GM18526 (cell line): ENCODE results near the gene FXYD5.

Source experiments
- POLR2A ChIP-seq: IDR thresholded peaks from 3 replicates; pipeline ENCODE4 v1.6.1; 2011; ENCODE audit not compliant: insufficient read length; ENCODE audit errors: extremely low read depth

Gene FXYD5

DNA sequence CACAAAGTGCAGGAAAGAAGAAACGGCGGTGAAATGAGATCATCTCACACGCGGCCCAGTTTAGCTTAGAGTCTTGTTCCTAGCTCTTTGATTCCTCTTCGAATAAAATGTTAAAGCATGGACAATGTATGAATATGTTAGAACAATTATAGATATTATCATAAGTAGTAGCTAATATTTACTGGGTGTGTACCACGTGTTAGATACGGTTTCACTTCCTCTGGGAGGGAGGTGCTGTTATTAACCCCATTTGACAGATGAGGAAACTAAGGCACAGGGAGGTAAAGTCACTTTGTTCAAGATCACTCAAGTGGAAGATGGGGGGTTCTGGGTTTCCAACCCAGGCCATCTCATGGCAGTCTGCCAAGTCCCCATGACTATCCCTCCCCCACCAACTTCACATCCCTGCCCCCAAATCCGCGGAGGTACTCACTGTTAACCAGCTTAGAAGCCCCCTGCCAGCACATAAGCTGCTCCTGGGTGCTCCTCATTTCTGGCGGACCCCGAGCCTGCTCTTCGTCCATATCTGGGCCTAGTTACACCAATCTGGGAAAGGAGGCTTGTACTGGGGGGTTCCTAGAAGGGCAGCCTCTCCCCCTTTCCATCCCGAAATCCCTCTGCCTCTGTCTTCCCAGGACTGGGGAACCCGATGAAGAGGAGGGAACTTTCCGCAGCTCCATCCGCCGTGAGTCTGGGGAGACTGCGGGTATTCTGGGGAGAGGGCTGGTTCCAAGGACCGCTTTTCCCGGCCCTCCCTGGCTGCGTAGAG is 12.5 kb upstream of the FXYD5 start:
- no peak for TF ChIP-seq POLR2A

GRCh38 chr19:35142606-35143230 is 11.8 kb upstream of the FXYD5 start:
- no peak for TF ChIP-seq POLR2A

- no peak for TF ChIP-seq POLR2A
Observed at GRCh38 chr19:35143231-35143715, 11.3 kb upstream of the FXYD5 start, which contains the start of gene FXYD7. FXYD7 (plus strand) TSS chr19:35143255; CDS start chr19:35143334, 79 bp downstream.

GRCh38 chr19:35143818-35144217 is 10.7 kb upstream of the FXYD5 start:
- TF ChIP-seq POLR2A, result no peak

GRCh38 chr19:35144259-35144599 is 10.3 kb upstream of the FXYD5 start:
- TF ChIP-seq POLR2A, result no peak

DNA sequence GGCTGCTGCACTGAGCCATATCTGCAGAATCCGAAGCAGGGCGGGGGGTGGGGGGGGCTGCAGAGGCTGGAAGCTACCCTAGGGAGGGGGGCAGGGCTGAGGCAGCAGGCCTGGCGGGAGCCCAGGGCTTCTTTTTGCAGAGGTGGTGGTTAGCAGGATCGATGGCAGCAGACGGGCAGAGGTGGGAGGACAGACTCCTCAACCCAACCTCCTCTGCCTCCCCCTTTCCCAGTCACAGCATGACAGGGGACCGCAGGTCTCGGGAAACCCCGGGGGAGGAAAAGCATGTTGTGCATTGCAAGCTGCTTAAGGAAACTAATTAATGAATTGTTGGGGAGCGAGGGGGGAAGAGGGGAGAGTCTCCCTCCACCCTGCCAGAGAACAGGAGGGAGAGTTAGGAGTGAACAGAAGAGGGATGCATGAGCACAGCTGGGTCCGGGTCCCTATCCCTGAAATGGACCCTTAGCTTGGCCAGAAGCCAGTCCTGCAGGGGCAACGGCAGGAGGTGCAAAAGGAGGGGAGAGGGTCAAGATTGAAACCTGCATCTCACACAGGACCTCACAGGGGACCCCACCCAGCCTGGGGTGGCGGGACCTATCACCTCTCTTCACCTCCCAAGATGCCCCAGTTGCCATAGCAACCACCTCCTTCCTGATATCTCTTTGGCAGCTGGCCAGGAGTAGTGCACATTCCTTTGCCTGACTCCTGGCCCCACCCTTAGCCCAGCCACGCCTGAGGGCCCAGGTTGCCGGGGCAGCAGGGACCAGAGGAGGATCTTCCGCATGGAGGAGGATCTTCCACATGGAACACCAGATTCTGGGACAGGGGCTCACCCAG is 9.7 kb upstream of the FXYD5 start:
- TF ChIP-seq POLR2A, result no peak

GRCh38 chr19:35146746-35147459 is 7.6 kb upstream of the FXYD5 start:
- no peak for TF ChIP-seq POLR2A

DNA sequence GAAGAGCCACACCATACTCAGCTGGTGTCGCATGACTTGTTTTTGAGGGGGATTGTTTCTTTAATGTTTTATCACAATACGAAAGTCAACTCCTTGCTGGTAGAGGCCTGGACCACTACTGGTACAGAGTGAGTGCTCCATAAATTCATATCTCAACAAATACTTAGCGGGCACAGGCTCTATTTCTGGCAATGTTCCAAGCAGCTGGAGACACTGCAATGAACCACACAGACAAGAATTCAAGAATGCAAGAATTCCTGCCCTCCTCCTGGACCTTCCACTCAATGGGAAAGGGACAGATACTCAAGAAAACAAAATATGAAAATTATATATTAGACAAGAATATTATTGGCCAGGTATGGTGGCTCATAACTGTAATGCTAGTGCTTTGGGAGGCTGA is 5.1 kb upstream of the FXYD5 start:
- TF ChIP-seq POLR2A, result no peak

GRCh38 chr19:35150445-35150844 is 4.1 kb upstream of the FXYD5 start:
- TF ChIP-seq POLR2A, result no peak

DNA sequence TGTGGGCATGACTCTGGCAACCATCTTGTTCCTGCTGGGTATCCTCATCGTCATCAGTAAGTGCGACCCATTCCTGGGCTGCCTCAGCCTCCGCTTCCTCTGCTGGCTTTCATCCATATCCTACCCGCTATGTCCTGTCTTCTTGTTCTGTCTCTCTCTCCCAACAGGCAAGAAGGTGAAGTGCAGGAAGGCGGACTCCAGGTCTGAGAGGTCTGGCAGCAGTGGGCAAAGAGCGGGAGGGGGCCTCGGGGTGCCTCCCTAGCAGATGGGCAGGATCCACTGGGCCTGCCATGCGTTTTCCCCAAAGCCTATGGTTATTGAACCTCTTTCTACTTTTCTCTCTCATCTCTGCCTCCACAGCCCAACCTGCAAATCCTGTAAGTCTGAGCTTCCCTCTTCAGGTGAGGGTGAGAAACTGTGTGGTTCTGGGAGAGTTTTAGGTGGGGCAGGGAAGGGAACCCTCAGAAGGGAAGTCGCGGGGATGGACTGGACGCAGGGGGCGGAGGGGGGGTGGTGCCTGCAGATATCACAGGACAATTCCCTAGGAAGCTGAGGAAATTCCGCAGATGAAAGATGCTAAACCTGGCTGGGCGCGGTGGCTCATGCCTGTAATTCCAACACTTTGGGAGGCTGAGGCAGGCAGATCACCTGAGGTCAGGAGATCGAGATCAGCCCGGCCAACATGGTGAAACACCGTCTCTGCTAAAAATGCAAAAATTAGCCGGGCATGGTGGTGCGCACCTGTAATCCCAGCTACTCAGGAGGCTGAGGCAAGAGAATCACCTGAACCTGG is 3.1 kb upstream of the FXYD5 start:
- TF ChIP-seq POLR2A, result no peak

- TF ChIP-seq POLR2A, result no peak
Observed at GRCh38 chr19:35153701-35154524, 622 bp upstream of the FXYD5 start.

- no peak for TF ChIP-seq POLR2A
Observed at GRCh38 chr19:35155441-35155840, 906 bp downstream of the FXYD5 start.

GRCh38 chr19:35155981-35156672 is 1.6 kb downstream of the FXYD5 start:
- TF ChIP-seq POLR2A, result no peak
